ENCODE data around the gene HS3ST5. TPM values are rescaled to one million over a fixed set of nuclear protein-coding genes. Genes with fewer than 3 reads are reported as not detected.

Gene HS3ST5
- total RNA-seq, 1 experiment from 2014 or later, result 14.4 TPM

- Histone ChIP-seq H3K56ac (ENCODE audit: insufficient read length, low read depth, low read length) (no peak overlapping the region), H3K4ac (ENCODE audit: low read depth, low read length) (no peak overlapping the region), H2AK5ac (ENCODE audit: insufficient read length, low read length) (no peak overlapping the region), H4K5ac (ENCODE audit: insufficient read length, low read depth, low read length) (no peak overlapping the region), H2BK12ac (ENCODE audit: insufficient read length, low read depth, low read length) (no peak overlapping the region), H3K9me3 (ENCODE audit: control insufficient read depth, low read depth, low read length) (no peaks in the 10 kb centered on the region), H4K20me1 (ENCODE audit: control insufficient read depth, insufficient read depth, insufficient read length) (no peaks in the 10 kb centered on the region), H3K4me2 (ENCODE audit: insufficient read depth, insufficient read length, low read length) (no peak overlapping the region), H3T11ph (ENCODE audit: low read length) (no peak overlapping the region), H3K23ac (ENCODE audit: insufficient read length, low read depth, low read length) (no peak overlapping the region), H3K23me2 (ENCODE audit: insufficient read length, low read depth, low read length, poor library complexity, severe bottlenecking) (no peaks in the 10 kb centered on the region), H3K79me1 (ENCODE audit: insufficient read depth, low read depth, low read length, poor library complexity, severe bottlenecking) (no peaks in the 10 kb centered on the region), H4K91ac (ENCODE audit: insufficient read length, low read depth, low read length) (no peak overlapping the region), H4K8ac (replicated peaks; ENCODE audit: insufficient read length, low read depth, low read length) (no peak overlapping the region), H3K27me3 (ENCODE audit: insufficient read depth, low read length) (no peaks in the 10 kb centered on the region), H3K14ac (ENCODE audit: insufficient read depth, low read length) (no peak overlapping the region), H2AFZ (ENCODE audit: low read length) (no peak overlapping the region), H3K4me1 (ENCODE audit: insufficient read depth, low read length) (peaks cover 8% of the 10 kb centered on the region), H3K79me2 (ENCODE audit: insufficient read depth, low read length) (no peaks in the 10 kb centered on the region), H3K18ac (ENCODE audit: insufficient read length, low read depth, low read length) (no peak overlapping the region), H2BK120ac (ENCODE audit: low read depth, low read length, poor library complexity, severe bottlenecking) (no peak overlapping the region), H2BK5ac (ENCODE audit: insufficient read length, low read length) (no peak overlapping the region), H3K27ac (ENCODE audit: insufficient read length, low read depth, low read length) (no peak overlapping the region), H2BK20ac (ENCODE audit: low read depth, low read length, poor library complexity, severe bottlenecking) (no peak overlapping the region), H3K9ac (ENCODE audit: extremely low read depth, insufficient read length, low read length) (no peak overlapping the region), H2BK15ac (ENCODE audit: low read depth, low read length) (no peak overlapping the region)
- no peak overlapping the region for H3K27ac Mint-ChIP-seq
- TF ChIP-seq, protein P1, sequence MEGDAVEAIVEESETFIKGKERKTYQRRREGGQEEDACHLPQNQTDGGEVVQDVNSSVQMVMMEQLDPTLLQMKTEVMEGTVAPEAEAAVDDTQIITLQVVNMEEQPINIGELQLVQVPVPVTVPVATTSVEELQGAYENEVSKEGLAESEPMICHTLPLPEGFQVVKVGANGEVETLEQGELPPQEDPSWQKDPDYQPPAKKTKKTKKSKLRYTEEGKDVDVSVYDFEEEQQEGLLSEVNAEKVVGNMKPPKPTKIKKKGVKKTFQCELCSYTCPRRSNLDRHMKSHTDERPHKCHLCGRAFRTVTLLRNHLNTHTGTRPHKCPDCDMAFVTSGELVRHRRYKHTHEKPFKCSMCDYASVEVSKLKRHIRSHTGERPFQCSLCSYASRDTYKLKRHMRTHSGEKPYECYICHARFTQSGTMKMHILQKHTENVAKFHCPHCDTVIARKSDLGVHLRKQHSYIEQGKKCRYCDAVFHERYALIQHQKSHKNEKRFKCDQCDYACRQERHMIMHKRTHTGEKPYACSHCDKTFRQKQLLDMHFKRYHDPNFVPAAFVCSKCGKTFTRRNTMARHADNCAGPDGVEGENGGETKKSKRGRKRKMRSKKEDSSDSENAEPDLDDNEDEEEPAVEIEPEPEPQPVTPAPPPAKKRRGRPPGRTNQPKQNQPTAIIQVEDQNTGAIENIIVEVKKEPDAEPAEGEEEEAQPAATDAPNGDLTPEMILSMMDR (conservative IDR thresholded peaks at IDR 0.05), result no peak
- H3K9me3 Mint-ChIP-seq, result no peaks in the 10 kb centered on the region
- no peak overlapping the region for H3K4me3 Mint-ChIP-seq
- peaks cover 0 to 5% (median 3%) of the 10 kb centered on the region in 3 experiments; a peak in 3 of 7 replicates for H3K36me3 Mint-ChIP-seq (ENCODE audit: insufficient read depth in 1 of 3, low read depth in 3 of 3)
- WGBS (ENCODE audit: extremely low coverage, insufficient read length, low lambda C conversion rate), result no CpG with 5 or more reads among the region's 2 CpGs
- DNase-seq, result no peak
- H3K4me1 Mint-ChIP-seq, result peaks cover 50 to 52% of the 10 kb centered on the region in 2 experiments
- no peaks in the 10 kb centered on the region for H3K27me3 Mint-ChIP-seq (ENCODE audit: low read depth)
These were observed 65.6 kb downstream of the HS3ST5 start for GRCh38 chr6:114277220-114277619.
